ENCODE data around the gene LBX2.

LBX2 gene

GRCh38 chr2:74458938-74459363 is 40.5 kb downstream of the LBX2 start:
- no peak for TF ChIP-seq Cebpa-rat (IDR thresholded peaks at IDR 0.05)
- Histone ChIP-seq H3K9me3 (no peaks in the 10 kb centered on the region), H4K20me1 (peaks cover 28% of the 10 kb centered on the region; the same call in 1 of the 2 replicates), H3K4me3 (peak overlapping the region; percentile 80), H3K9ac (peak overlapping the region; percentile 87), H3K27ac (peak overlapping the region; percentile 82), H3K4me1 (peaks cover 47% of the 10 kb centered on the region), H3K27me3 (no peaks in the 10 kb centered on the region), H3K36me3 (peaks cover 32% of the 10 kb centered on the region), H3K4me2 (peak overlapping the region; percentile 97)

GRCh38 chr2:74458132-74458937 is 41.1 kb downstream of the LBX2 start, which contains the start of gene WBP1:
Gene WBP1 (plus strand): TSS chr2:74458438. CDS start chr2:74458603, 165 bp downstream.
- TF ChIP-seq Cebpa-rat (IDR thresholded peaks at IDR 0.05): no peak
- Histone ChIP-seq H3K4me1 (peaks cover 41% of the 10 kb centered on the region), H3K36me3 (peaks cover 32% of the 10 kb centered on the region), H3K4me3 (peak within 1 kb of the TSS; percentile 80), H4K20me1 (peaks cover 25% of the 10 kb centered on the region; the same call in 1 of the 2 replicates), H3K9ac (peak within 1 kb of the TSS; percentile 89), H3K27ac (peak within 1 kb of the TSS; percentile 92), H3K9me3 (no peaks in the 10 kb centered on the region), H3K4me2 (peak within 1 kb of the TSS; percentile 99), H3K27me3 (no peaks in the 10 kb centered on the region)

DNA sequence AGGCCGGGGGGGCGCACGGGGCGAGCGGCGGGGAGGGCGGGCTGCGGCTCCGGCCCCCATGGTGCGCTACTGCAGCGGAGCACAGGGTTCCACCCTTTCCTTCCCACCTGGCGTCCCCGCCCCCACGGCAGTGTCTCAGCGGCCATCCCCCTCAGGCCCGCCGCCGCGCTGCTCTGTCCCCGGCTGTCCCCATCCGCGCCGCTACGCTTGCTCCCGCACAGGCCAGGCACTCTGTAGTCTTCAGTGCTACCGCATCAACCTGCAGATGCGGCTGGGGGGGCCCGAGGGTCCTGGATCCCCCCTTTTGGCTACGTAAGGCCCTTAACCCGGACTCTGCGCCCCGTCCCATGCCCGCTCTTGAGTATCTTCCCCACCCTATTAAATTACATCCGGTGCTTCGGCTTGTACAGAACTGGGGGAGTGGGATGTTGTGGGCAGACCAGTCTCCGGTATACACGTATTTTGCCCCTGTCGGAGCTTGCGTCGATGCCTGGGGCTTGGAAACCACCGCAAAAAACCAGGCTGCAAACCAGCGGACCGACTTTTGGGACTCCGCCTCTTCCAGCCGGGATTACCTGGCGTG is 41.8 kb downstream of the LBX2 start:
- Histone ChIP-seq H3K4me3 (peak overlapping the region; percentile 80), H4K20me1 (peaks cover 18% of the 10 kb centered on the region; the same call in 1 of the 2 replicates), H3K27ac (peak overlapping the region; percentile 92), H3K27me3 (no peaks in the 10 kb centered on the region), H3K4me2 (peak overlapping the region; percentile 99), H3K9me3 (no peaks in the 10 kb centered on the region), H3K9ac (peak overlapping the region; percentile 89), H3K4me1 (peaks cover 44% of the 10 kb centered on the region), H3K36me3 (peaks cover 25% of the 10 kb centered on the region)
- TF ChIP-seq Cebpa-rat (IDR thresholded peaks at IDR 0.05): no peak

GRCh38 chr2:74457129-74457548 is 42.3 kb downstream of the LBX2 start:
- H3K4me1 ChIP-seq: peaks cover 49% of the 10 kb centered on the region
- H3K4me2 ChIP-seq: peak overlapping the region; percentile 99
- peak overlapping the region; percentile 89 for H3K9ac ChIP-seq
- peaks cover 20% of the 10 kb centered on the region for H3K36me3 ChIP-seq
- no peaks in the 10 kb centered on the region for H3K27me3 ChIP-seq
- peaks cover 13% of the 10 kb centered on the region; the same call in 1 of the 2 replicates for H4K20me1 ChIP-seq
- peak overlapping the region; percentile 80 for H3K4me3 ChIP-seq
- no peak for TF ChIP-seq Cebpa-rat (IDR thresholded peaks at IDR 0.05)
- H3K27ac ChIP-seq: peak overlapping the region; percentile 92
- H3K9me3 ChIP-seq: no peaks in the 10 kb centered on the region

GRCh38 chr2:74454654-74455511 is 44.5 kb downstream of the LBX2 start, which contains the start of gene INO80B:
Gene INO80B (plus strand): TSS chr2:74455087. CDS start chr2:74455117, 30 bp downstream.
- peak within 1 kb of the TSS; percentile 53 for H3K27ac ChIP-seq
- peaks cover 51% of the 10 kb centered on the region for H3K4me1 ChIP-seq
- peak within 1 kb of the TSS; percentile 99 for H3K4me2 ChIP-seq
- no peaks in the 10 kb centered on the region for H3K27me3 ChIP-seq
- no peaks in the 10 kb centered on the region for H3K9me3 ChIP-seq
- no peaks in the 10 kb centered on the region for H3K36me3 ChIP-seq
- peak within 1 kb of the TSS; percentile 83 for H3K9ac ChIP-seq
- H4K20me1 ChIP-seq: no peaks in the 10 kb centered on the region
- peak within 1 kb of the TSS; percentile 83 for H3K4me3 ChIP-seq
- TF ChIP-seq Cebpa-rat (IDR thresholded peaks at IDR 0.05): no peak

GRCh38 chr2:74450570-74451190 is 48.7 kb downstream of the LBX2 start:
- Histone ChIP-seq H3K9ac (no peak overlapping the region), H3K4me1 (peaks cover 26% of the 10 kb centered on the region), H3K4me3 (no peak overlapping the region), H3K4me2 (no peak overlapping the region), H4K20me1 (no peaks in the 10 kb centered on the region), H3K36me3 (no peaks in the 10 kb centered on the region), H3K27me3 (no peaks in the 10 kb centered on the region), H3K9me3 (no peaks in the 10 kb centered on the region), H3K27ac (no peak overlapping the region)
- no peak for TF ChIP-seq Cebpa-rat (IDR thresholded peaks at IDR 0.05)

GRCh38 chr2:74448771-74449170 is 50.6 kb downstream of the LBX2 start:
- Histone ChIP-seq H3K4me1 (peaks cover 25% of the 10 kb centered on the region), H4K20me1 (no peaks in the 10 kb centered on the region), H3K27ac (no peak overlapping the region), H3K36me3 (no peaks in the 10 kb centered on the region), H3K9ac (no peak overlapping the region), H3K27me3 (no peaks in the 10 kb centered on the region), H3K4me3 (no peak overlapping the region), H3K9me3 (no peaks in the 10 kb centered on the region), H3K4me2 (no peak overlapping the region)
- TF ChIP-seq Cebpa-rat (IDR thresholded peaks at IDR 0.05): no peak

All from BLaER1 (cell line).